DND-41 (cell line): Measurements from ENCODE around the gene GALNT5.

Source experiments
- ATAC-seq: fragments of 200-7000 bp; cut with Tn5 transposase; 3 replicates; pipeline ENCODE4 v1.9.1; 2021; ENCODE audit warnings: low read depth; ENCODE audit not compliant: insufficient read depth
- DNase-seq: peaks from one replicate; pipeline ENCODE4 v3.0.0-alpha.2; 2020
- H2AFZ ChIP-seq: 2 replicates; pipeline ENCODE4 v1.6.0; 2012; ENCODE audit warnings: low read depth, low read length
- H3K27ac ChIP-seq: 2 replicates; pipeline ENCODE4 v1.5.1; 2012; ENCODE audit warnings: low read length, inconsistent platforms
- H3K27me3 ChIP-seq: fragments of 200-600 bp; sonication (generic); 2 replicates; pipeline ENCODE4 v1.6.0; 2012; ENCODE audit warnings: low read length, mild to moderate bottlenecking, inconsistent platforms; ENCODE audit not compliant: insufficient read depth, poor library complexity
- H3K36me3 ChIP-seq: 2 replicates; pipeline ENCODE4 v1.5.1; 2012; ENCODE audit warnings: low read length, inconsistent platforms; ENCODE audit not compliant: insufficient read depth
- H3K4me1 ChIP-seq: 2 replicates; pipeline ENCODE4 v1.5.1; 2012; ENCODE audit warnings: mild to moderate bottlenecking, low read length; ENCODE audit not compliant: insufficient read depth
- H3K4me2 ChIP-seq: 2 replicates; pipeline ENCODE4 v1.6.0; 2012; ENCODE audit warnings: mild to moderate bottlenecking, moderate library complexity, low read length, inconsistent platforms; ENCODE audit not compliant: insufficient read depth
- H3K4me3 ChIP-seq, 2 experiments: fragments of 200-600 bp in 1 of 2; shearing (Covaris generic) in 1 of 2; 2 replicates each; pipeline ENCODE4 v1.5.1; 2012 to 2016; ENCODE audit warnings: inconsistent platforms in 2 of 2, low read length in 2 of 2, mild to moderate bottlenecking in 2 of 2, low read depth in 1 of 2, moderate library complexity in 1 of 2
- H3K79me2 ChIP-seq: 2 replicates; pipeline ENCODE4 v1.6.0; 2012; ENCODE audit warnings: low read length, inconsistent platforms; ENCODE audit not compliant: insufficient read depth
- H3K9ac ChIP-seq: 2 replicates; pipeline ENCODE4 v1.6.0; 2012; ENCODE audit warnings: low read depth, mild to moderate bottlenecking, inconsistent platforms, low read length, moderate library complexity
- H3K9me3 ChIP-seq: 2 replicates; pipeline ENCODE4 v1.5.1; 2012; ENCODE audit warnings: low read length, moderate library complexity, mild to moderate bottlenecking, inconsistent platforms; ENCODE audit not compliant: insufficient read depth, severe bottlenecking
- H4K20me1 ChIP-seq: 2 replicates; pipeline ENCODE4 v1.6.0; 2012; ENCODE audit warnings: low read length; ENCODE audit not compliant: insufficient read depth
- EZH2 ChIP-seq: IDR thresholded peaks from 3 replicates; pipeline ENCODE4 v1.6.1; 2012; ENCODE audit warnings: borderline replicate concordance, low read depth, mild to moderate bottlenecking, moderate library complexity, low read length, inconsistent platforms; ENCODE audit not compliant: severe bottlenecking
- TF ChIP-seq, protein P1 (sequence below): IDR thresholded peaks from 2 replicates; pipeline ENCODE4 v1.5.1; 2012; ENCODE audit warnings: borderline replicate concordance, low read length, moderate library complexity, mild to moderate bottlenecking; ENCODE audit not compliant: poor library complexity, severe bottlenecking; ENCODE audit errors: extremely low read depth

Gene GALNT5

DNA sequence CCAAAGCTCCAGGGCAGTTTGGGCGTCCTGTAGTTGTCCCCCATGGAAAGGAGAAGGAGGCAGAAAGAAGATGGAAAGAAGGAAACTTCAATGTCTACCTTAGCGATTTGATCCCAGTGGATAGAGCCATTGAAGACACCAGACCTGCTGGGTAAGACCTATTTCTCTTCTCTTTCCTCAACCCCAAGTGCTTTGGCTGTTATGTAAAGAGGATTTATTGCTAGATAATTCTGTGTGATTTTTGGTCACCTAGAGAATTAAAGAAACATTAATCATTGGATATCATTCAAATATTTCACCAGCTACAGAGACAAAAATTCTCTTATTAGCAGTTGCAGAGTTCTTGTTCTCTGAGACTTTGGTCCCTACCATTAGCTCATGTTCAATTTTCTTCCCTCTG lies 1.9 kb downstream of the GALNT5 start:
- no peak for ATAC-seq
- H3K79me2 ChIP-seq = no peaks in the 10 kb centered on the region
- no peak overlapping the region for H2AFZ ChIP-seq

DNA sequence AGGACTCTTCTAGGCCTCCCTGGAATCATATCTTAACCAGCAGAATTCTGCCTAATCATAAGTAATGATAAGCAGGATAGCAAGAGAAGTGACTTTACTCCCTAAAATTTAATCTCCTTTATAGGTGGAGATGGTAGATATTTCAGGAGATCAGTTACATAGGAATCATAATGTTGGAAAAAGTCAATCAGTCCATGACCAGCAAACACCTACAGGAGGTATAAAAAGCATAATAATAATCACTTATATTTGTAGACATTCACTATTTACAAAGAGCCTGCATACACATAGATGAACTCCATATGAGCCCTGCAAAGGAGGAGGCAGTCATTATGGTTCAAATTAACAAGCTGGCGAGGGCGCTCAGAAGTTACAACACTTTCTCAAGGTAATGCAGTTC lies 2.5 kb downstream of the GALNT5 start:
- DNase-seq = no peak
- no peak overlapping the region for H2AFZ ChIP-seq
- no peak overlapping the region for H3K9ac ChIP-seq
- TF ChIP-seq, protein P1, sequence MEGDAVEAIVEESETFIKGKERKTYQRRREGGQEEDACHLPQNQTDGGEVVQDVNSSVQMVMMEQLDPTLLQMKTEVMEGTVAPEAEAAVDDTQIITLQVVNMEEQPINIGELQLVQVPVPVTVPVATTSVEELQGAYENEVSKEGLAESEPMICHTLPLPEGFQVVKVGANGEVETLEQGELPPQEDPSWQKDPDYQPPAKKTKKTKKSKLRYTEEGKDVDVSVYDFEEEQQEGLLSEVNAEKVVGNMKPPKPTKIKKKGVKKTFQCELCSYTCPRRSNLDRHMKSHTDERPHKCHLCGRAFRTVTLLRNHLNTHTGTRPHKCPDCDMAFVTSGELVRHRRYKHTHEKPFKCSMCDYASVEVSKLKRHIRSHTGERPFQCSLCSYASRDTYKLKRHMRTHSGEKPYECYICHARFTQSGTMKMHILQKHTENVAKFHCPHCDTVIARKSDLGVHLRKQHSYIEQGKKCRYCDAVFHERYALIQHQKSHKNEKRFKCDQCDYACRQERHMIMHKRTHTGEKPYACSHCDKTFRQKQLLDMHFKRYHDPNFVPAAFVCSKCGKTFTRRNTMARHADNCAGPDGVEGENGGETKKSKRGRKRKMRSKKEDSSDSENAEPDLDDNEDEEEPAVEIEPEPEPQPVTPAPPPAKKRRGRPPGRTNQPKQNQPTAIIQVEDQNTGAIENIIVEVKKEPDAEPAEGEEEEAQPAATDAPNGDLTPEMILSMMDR = no peak
- no peak for TF ChIP-seq EZH2
- no peak overlapping the region for H3K4me2 ChIP-seq
- H3K9me3 ChIP-seq = no peaks in the 10 kb centered on the region
- H3K36me3 ChIP-seq = no peaks in the 10 kb centered on the region
- H3K27me3 ChIP-seq = no peaks in the 10 kb centered on the region
- H3K27ac ChIP-seq = no peak overlapping the region
- no peaks in the 10 kb centered on the region for H3K79me2 ChIP-seq
- no peaks in the 10 kb centered on the region for H4K20me1 ChIP-seq
- ATAC-seq = no peak
- H3K4me1 ChIP-seq = no peaks in the 10 kb centered on the region
- no peak overlapping the region for H3K4me3 ChIP-seq

More for the DNA sequence above, 1.9 kb downstream of the GALNT5 start:
- no peaks in the 10 kb centered on the region for H3K4me1 ChIP-seq
- no peaks in the 10 kb centered on the region for H3K27me3 ChIP-seq
- H3K4me2 ChIP-seq = no peak overlapping the region
- DNase-seq = no peak
- H3K27ac ChIP-seq = no peak overlapping the region
- H3K4me3 ChIP-seq = no peak overlapping the region
- no peaks in the 10 kb centered on the region for H3K36me3 ChIP-seq
- TF ChIP-seq, protein P1 = no peak
- TF ChIP-seq EZH2 = no peak
- H3K9ac ChIP-seq = no peak overlapping the region
- H4K20me1 ChIP-seq = no peaks in the 10 kb centered on the region
- H3K9me3 ChIP-seq = no peaks in the 10 kb centered on the region

DNA sequence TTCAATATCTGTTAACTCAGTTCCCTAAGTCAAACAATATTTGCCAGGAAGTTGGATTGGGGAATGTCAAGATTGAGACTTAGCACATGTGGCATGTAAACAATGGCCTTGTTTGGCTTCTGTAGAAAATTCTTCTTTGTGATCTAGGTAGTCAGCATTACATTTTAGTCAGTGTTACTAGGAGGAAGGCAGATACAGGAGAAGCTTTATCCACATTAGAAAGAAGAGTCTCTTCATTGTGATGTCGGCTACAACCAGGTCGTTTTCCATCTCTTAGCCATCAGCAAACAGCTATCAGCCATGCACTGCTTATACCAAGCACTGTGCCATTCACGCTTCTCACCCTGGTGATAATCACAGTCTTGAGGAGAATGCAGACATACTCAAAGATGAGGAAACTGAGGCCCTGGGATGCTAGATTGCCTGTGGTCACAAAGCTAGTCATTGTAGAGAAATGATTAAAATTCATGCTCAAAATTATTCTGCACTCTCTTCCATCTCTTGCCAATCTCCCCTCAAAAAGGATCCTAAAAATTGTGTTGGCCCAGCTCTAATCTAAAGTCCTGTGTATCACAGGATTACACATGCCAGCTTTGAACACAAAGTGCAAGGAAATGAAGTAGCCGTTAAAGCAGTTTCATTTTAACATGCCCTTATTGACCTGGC lies 3.2 kb downstream of the GALNT5 start:
- Histone ChIP-seq H3K9ac (no peak overlapping the region), H2AFZ (no peak overlapping the region), H3K27ac (no peak overlapping the region), H3K4me2 (no peak overlapping the region), H4K20me1 (no peaks in the 10 kb centered on the region), H3K27me3 (no peaks in the 10 kb centered on the region), H3K9me3 (no peaks in the 10 kb centered on the region), H3K4me3 (no peak overlapping the region), H3K36me3 (no peaks in the 10 kb centered on the region), H3K4me1 (no peaks in the 10 kb centered on the region), H3K79me2 (no peaks in the 10 kb centered on the region)
- DNase-seq (no peak), ATAC-seq (no peak; the same call in 2 of the 3 replicates)
- no peak for TF ChIP-seq EZH2
- TF ChIP-seq, protein P1 = no peak
